ENCODE measurements around the gene TICRR.

GRCh38 chr15:89648106-89649012, 73.1 kb downstream of the TICRR start:
- TF ChIP-seq, protein P1, sequence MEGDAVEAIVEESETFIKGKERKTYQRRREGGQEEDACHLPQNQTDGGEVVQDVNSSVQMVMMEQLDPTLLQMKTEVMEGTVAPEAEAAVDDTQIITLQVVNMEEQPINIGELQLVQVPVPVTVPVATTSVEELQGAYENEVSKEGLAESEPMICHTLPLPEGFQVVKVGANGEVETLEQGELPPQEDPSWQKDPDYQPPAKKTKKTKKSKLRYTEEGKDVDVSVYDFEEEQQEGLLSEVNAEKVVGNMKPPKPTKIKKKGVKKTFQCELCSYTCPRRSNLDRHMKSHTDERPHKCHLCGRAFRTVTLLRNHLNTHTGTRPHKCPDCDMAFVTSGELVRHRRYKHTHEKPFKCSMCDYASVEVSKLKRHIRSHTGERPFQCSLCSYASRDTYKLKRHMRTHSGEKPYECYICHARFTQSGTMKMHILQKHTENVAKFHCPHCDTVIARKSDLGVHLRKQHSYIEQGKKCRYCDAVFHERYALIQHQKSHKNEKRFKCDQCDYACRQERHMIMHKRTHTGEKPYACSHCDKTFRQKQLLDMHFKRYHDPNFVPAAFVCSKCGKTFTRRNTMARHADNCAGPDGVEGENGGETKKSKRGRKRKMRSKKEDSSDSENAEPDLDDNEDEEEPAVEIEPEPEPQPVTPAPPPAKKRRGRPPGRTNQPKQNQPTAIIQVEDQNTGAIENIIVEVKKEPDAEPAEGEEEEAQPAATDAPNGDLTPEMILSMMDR (IDR thresholded peaks at IDR 0.05; ENCODE audit: poor library complexity), result no peak
- no peak for TF ChIP-seq EZH2phosphoT487 (IDR thresholded peaks at IDR 0.05; ENCODE audit: low read depth, severe bottlenecking, unreplicated experiment)

Measured in hepatocyte (in vitro differentiated cells).